ENCODE measurements around the gene RNASEH2A.

The RNASEH2A gene

DNA sequence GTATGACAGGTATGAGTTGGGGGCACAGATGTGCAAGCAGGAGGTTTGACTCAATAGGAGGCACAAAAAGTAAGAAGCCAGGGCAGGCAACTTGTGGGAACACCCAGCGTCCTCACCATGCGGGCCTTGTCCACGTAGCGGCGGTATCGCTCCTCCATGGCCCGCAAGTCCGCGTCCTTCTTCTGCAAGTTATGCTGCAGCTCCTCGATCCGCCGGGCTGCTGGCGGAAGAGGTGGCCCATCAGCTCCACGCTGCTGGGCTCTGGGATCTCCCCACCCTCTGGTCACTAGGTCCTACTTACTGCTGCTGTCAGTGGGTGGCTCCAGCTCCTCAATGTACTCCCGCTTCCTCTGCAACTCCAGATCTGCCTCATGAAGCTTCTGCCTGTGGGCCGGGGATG lies 41.7 kb upstream of the RNASEH2A start:
- no peak for DNase-seq
- no peak overlapping the region for H2BK15ac ChIP-seq (ENCODE audit: low read depth, poor library complexity, severe bottlenecking)
- H2BK120ac ChIP-seq (ENCODE audit: low read depth, low read length) = no peak overlapping the region
- H3K4me1 ChIP-seq (ENCODE audit: control insufficient read depth, insufficient read depth, low read depth, low read length) = peaks cover 1% of the 10 kb centered on the region
- H4K8ac ChIP-seq (ENCODE audit: low read length) = no peak overlapping the region
- H3K27me3 ChIP-seq (ENCODE audit: control insufficient read depth in 1 of 2, insufficient read depth in 1 of 2, low read length in 2 of 2) = no peaks in the 10 kb centered on the region
- H2BK5ac ChIP-seq (ENCODE audit: low read depth, low read length, poor library complexity, severe bottlenecking) = no peak overlapping the region
- no peak overlapping the region for H2AFZ ChIP-seq (ENCODE audit: low read depth, low read length)
- H4K91ac ChIP-seq (ENCODE audit: low read length) = no peak overlapping the region
- H3K36me3 ChIP-seq (ENCODE audit: control insufficient read depth in 1 of 2, insufficient read depth in 2 of 2, low read depth in 1 of 2, low read length in 2 of 2) = peaks cover 42 to 59% of the 10 kb centered on the region in 2 experiments
- H3K27ac ChIP-seq (ENCODE audit: low read length, poor library complexity, severe bottlenecking) = no peak overlapping the region
- H2BK12ac ChIP-seq (ENCODE audit: low read length in 2 of 2) = no peak overlapping the region
- H3K4me3 ChIP-seq (ENCODE audit: insufficient read depth in 1 of 2, low read depth in 1 of 2, low read length in 2 of 2) = no peak overlapping the region
- H3K9ac ChIP-seq (ENCODE audit: low read length) = no peak overlapping the region
- H3K79me1 ChIP-seq (replicated peaks; ENCODE audit: low read length, poor library complexity, severe bottlenecking) = no peaks in the 10 kb centered on the region
- no peaks in the 10 kb centered on the region for H3K9me3 ChIP-seq (ENCODE audit: control insufficient read depth, low read length)
- no peak overlapping the region for H3K4me2 ChIP-seq (ENCODE audit: low read length, poor library complexity, severe bottlenecking)
- no peak overlapping the region for H3K23ac ChIP-seq (ENCODE audit: low read length in 2 of 2)
- no peak overlapping the region for H3K14ac ChIP-seq (ENCODE audit: low read length in 2 of 2)
- 97% methylated on average over 16 of the region's 16 CpGs for WGBS
- H3K4ac ChIP-seq (ENCODE audit: low read depth in 1 of 2, low read length in 2 of 2) = no peak overlapping the region
- H2AK5ac ChIP-seq (ENCODE audit: low read length, severe bottlenecking) = no peak overlapping the region
- no peak overlapping the region for H3K18ac ChIP-seq (ENCODE audit: low read depth in 1 of 2, low read length in 2 of 2)

DNA sequence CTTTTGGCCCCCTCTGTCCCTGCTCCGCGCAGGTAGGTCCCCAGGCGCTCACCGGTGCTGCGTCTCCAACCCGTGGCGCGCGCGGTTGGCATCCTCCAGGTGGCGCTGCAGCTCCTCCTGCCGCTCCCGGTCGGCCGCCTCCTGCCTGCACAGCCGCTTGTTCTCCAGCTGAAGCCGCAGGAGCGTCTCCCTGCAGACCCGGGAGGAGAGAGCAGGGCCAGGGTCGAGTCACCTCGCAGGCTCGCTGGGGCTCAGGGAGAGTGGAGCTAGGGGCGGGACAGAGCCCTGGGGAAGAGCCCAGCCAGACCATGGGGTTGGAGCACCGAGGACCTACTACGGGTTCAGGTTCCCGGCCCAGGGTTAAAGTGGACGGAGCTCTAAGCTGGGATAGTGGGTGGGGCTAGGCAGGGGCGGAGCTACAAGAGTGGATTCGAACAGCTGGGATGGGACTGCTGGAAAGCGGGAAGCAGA lies 40.3 kb upstream of the RNASEH2A start:
- Histone ChIP-seq H2BK5ac (ENCODE audit: low read depth, low read length, poor library complexity, severe bottlenecking) (no peak overlapping the region), H3K9me3 (ENCODE audit: control insufficient read depth, low read length) (no peaks in the 10 kb centered on the region), H2AFZ (ENCODE audit: low read depth, low read length) (no peak overlapping the region), H2BK120ac (ENCODE audit: low read depth, low read length) (no peak overlapping the region), H3K4me1 (ENCODE audit: control insufficient read depth, insufficient read depth, low read depth, low read length) (peaks cover 4% of the 10 kb centered on the region), H3K4me3 (ENCODE audit: insufficient read depth in 1 of 2, low read depth in 1 of 2, low read length in 2 of 2) (peak overlapping the region in 1 of 2 experiments; percentile 63), H3K23ac (ENCODE audit: low read length in 2 of 2) (no peak overlapping the region), H3K27me3 (ENCODE audit: control insufficient read depth in 1 of 2, insufficient read depth in 1 of 2, low read length in 2 of 2) (no peaks in the 10 kb centered on the region), H3K27ac (ENCODE audit: low read length, poor library complexity, severe bottlenecking) (no peak overlapping the region), H3K4ac (ENCODE audit: low read depth in 1 of 2, low read length in 2 of 2) (no peak overlapping the region), H2AK5ac (ENCODE audit: low read length, severe bottlenecking) (no peak overlapping the region), H3K79me1 (replicated peaks; ENCODE audit: low read length, poor library complexity, severe bottlenecking) (peaks cover 3% of the 10 kb centered on the region), H3K4me2 (ENCODE audit: low read length, poor library complexity, severe bottlenecking) (no peak overlapping the region), H2BK15ac (ENCODE audit: low read depth, poor library complexity, severe bottlenecking) (no peak overlapping the region), H3K14ac (ENCODE audit: low read length in 2 of 2) (no peak overlapping the region), H4K8ac (ENCODE audit: low read length) (peak overlapping the region; percentile 7), H3K18ac (ENCODE audit: low read depth in 1 of 2, low read length in 2 of 2) (no peak overlapping the region), H3K9ac (ENCODE audit: low read length) (peak overlapping the region; percentile 32), H4K91ac (ENCODE audit: low read length) (peak overlapping the region; percentile 11), H3K36me3 (ENCODE audit: control insufficient read depth in 1 of 2, insufficient read depth in 2 of 2, low read depth in 1 of 2, low read length in 2 of 2) (peaks cover 54 to 70% of the 10 kb centered on the region in 2 experiments), H2BK12ac (ENCODE audit: low read length in 2 of 2) (no peak overlapping the region)
- 81% methylated on average over 30 of the region's 30 CpGs for WGBS
- no peak for DNase-seq

- peaks cover 3% of the 10 kb centered on the region for H3K79me1 ChIP-seq (replicated peaks; ENCODE audit: low read length, poor library complexity, severe bottlenecking)
- no peak overlapping the region for H3K14ac ChIP-seq (ENCODE audit: low read length in 2 of 2)
- H2BK120ac ChIP-seq (ENCODE audit: low read depth, low read length) = no peak overlapping the region
- no peak overlapping the region for H2AK5ac ChIP-seq (ENCODE audit: low read length, severe bottlenecking)
- WGBS = 95% methylated on average over 11 of the region's 11 CpGs
- H3K27ac ChIP-seq (ENCODE audit: low read length, poor library complexity, severe bottlenecking) = no peak overlapping the region
- H4K8ac ChIP-seq (ENCODE audit: low read length) = no peak overlapping the region
- H3K18ac ChIP-seq (ENCODE audit: low read depth in 1 of 2, low read length in 2 of 2) = no peak overlapping the region
- no peaks in the 10 kb centered on the region for H3K27me3 ChIP-seq (ENCODE audit: control insufficient read depth in 1 of 2, insufficient read depth in 1 of 2, low read length in 2 of 2)
- H2BK12ac ChIP-seq (ENCODE audit: low read length in 2 of 2) = no peak overlapping the region
- H3K23ac ChIP-seq (ENCODE audit: low read length in 2 of 2) = no peak overlapping the region
- peaks cover 4% of the 10 kb centered on the region for H3K4me1 ChIP-seq (ENCODE audit: control insufficient read depth, insufficient read depth, low read depth, low read length)
- no peak for DNase-seq
- H4K91ac ChIP-seq (ENCODE audit: low read length) = no peak overlapping the region
- H3K9me3 ChIP-seq (ENCODE audit: control insufficient read depth, low read length) = no peaks in the 10 kb centered on the region
- no peak overlapping the region for H3K4me2 ChIP-seq (ENCODE audit: low read length, poor library complexity, severe bottlenecking)
- no peak overlapping the region for H2BK5ac ChIP-seq (ENCODE audit: low read depth, low read length, poor library complexity, severe bottlenecking)
- no peak overlapping the region for H2AFZ ChIP-seq (ENCODE audit: low read depth, low read length)
- no peak overlapping the region for H3K9ac ChIP-seq (ENCODE audit: low read length)
- peaks cover 52 to 67% of the 10 kb centered on the region in 2 experiments for H3K36me3 ChIP-seq (ENCODE audit: control insufficient read depth in 1 of 2, insufficient read depth in 2 of 2, low read depth in 1 of 2, low read length in 2 of 2)
- no peak overlapping the region for H3K4me3 ChIP-seq (ENCODE audit: insufficient read depth in 1 of 2, low read depth in 1 of 2, low read length in 2 of 2)
- no peak overlapping the region for H3K4ac ChIP-seq (ENCODE audit: low read depth in 1 of 2, low read length in 2 of 2)
- no peak overlapping the region for H2BK15ac ChIP-seq (ENCODE audit: low read depth, poor library complexity, severe bottlenecking)
These were observed 39.2 kb upstream of the RNASEH2A start for GRCh38 chr19:12767150-12767549.

DNA sequence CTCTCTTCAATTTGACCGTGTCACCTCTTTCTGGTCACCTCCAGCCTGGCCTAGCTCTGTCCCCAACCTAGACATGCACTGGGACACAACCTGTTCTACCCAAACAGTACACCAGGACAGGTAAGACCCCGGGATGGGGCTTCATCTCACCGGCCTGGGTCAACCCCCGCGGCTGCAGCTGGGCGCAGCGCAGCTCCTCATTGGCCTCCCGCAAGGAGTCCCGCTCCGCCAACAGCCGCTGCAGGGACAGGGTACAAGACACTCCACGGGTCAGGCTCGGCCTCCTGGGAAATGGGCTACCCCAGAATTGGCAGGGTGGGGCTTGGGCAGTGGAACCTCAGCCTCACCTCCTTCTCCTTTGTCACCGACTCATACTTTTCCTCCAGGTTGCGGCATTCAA lies 38.7 kb upstream of the RNASEH2A start:
- Histone ChIP-seq H3K79me1 (replicated peaks; ENCODE audit: low read length, poor library complexity, severe bottlenecking) (peaks cover 3% of the 10 kb centered on the region), H4K91ac (ENCODE audit: low read length) (no peak overlapping the region), H3K14ac (ENCODE audit: low read length in 2 of 2) (no peak overlapping the region), H3K9ac (ENCODE audit: low read length) (no peak overlapping the region), H3K4me3 (ENCODE audit: insufficient read depth in 1 of 2, low read depth in 1 of 2, low read length in 2 of 2) (no peak overlapping the region), H2BK15ac (ENCODE audit: low read depth, poor library complexity, severe bottlenecking) (no peak overlapping the region), H2BK120ac (ENCODE audit: low read depth, low read length) (no peak overlapping the region), H3K27me3 (ENCODE audit: control insufficient read depth in 1 of 2, insufficient read depth in 1 of 2, low read length in 2 of 2) (no peaks in the 10 kb centered on the region), H4K8ac (ENCODE audit: low read length) (no peak overlapping the region), H3K4me2 (ENCODE audit: low read length, poor library complexity, severe bottlenecking) (no peak overlapping the region), H2BK5ac (ENCODE audit: low read depth, low read length, poor library complexity, severe bottlenecking) (no peak overlapping the region), H3K27ac (ENCODE audit: low read length, poor library complexity, severe bottlenecking) (no peak overlapping the region), H3K36me3 (ENCODE audit: control insufficient read depth in 1 of 2, insufficient read depth in 2 of 2, low read depth in 1 of 2, low read length in 2 of 2) (peaks cover 52 to 68% of the 10 kb centered on the region in 2 experiments), H2BK12ac (ENCODE audit: low read length in 2 of 2) (no peak overlapping the region), H3K9me3 (ENCODE audit: control insufficient read depth, low read length) (no peaks in the 10 kb centered on the region), H3K18ac (ENCODE audit: low read depth in 1 of 2, low read length in 2 of 2) (no peak overlapping the region), H2AK5ac (ENCODE audit: low read length, severe bottlenecking) (no peak overlapping the region), H3K4me1 (ENCODE audit: control insufficient read depth, insufficient read depth, low read depth, low read length) (peaks cover 4% of the 10 kb centered on the region), H2AFZ (ENCODE audit: low read depth, low read length) (no peak overlapping the region), H3K4ac (ENCODE audit: low read depth in 1 of 2, low read length in 2 of 2) (no peak overlapping the region), H3K23ac (ENCODE audit: low read length in 2 of 2) (no peak overlapping the region)
- WGBS = 94% methylated on average over 15 of the region's 15 CpGs
- no peak for DNase-seq

All from mesenchymal stem cell (in vitro differentiated cells and primary cell).